OCI-LY7 (cell line): ENCODE measurements around the gene IRGQ.

Experiments
- CTCF ChIP-seq: fragments of 200-600 bp; sonication (generic); conservative IDR thresholded peaks from 2 replicates; pipeline ENCODE4 v1.5.1; 2014; ENCODE audit warnings: mild to moderate bottlenecking, antibody characterized with exemption, low read length, moderate library complexity, mixed read lengths
- EZH2phosphoT487 ChIP-seq: fragments of 200-600 bp; sonication (generic); IDR thresholded peaks from 2 replicates; pipeline ENCODE4 v1.6.1; 2018; ENCODE audit warnings: low read depth, borderline replicate concordance, mild to moderate bottlenecking, mixed run types, antibody characterized with exemption, low read length, moderate library complexity, mixed read lengths

GRCh38 chr19:43545276-43545675 lies 50.7 kb downstream of the IRGQ start:
- no peak for TF ChIP-seq CTCF
- no peak for TF ChIP-seq EZH2phosphoT487
